MM.1S (cell line): ENCODE measurements around the gene TAF11.

ENCODE experiments used
- DNase-seq: peaks from one replicate; pipeline ENCODE4 v3.0.0-alpha.2; 2015
- H2AFZ ChIP-seq: fragments of 300-600 bp; sonication (generic); 2 replicates; pipeline ENCODE4 v1.6.0; 2016; ENCODE audit warnings: antibody characterized with exemption, low read length
- H3F3A ChIP-seq: fragments of 300-600 bp; sonication (generic); 2 replicates; pipeline ENCODE4 v1.6.1; 2016; ENCODE audit warnings: mild to moderate bottlenecking, antibody characterized with exemption, low read length, moderate library complexity, mixed read lengths; ENCODE audit not compliant: insufficient read depth
- H3K27ac ChIP-seq: fragments of 300-600 bp; sonication (generic); 2 replicates; pipeline ENCODE4 v1.5.1; 2016; ENCODE audit warnings: mild to moderate bottlenecking, low read length
- H3K27me3 ChIP-seq: fragments of 300-600 bp; sonication (generic); replicated peaks from 2 replicates; pipeline ENCODE4 v1.6.0; 2016; ENCODE audit warnings: low read length; ENCODE audit not compliant: insufficient read depth
- H3K36me3 ChIP-seq: fragments of 300-600 bp; sonication (generic); replicated peaks from 2 replicates; pipeline ENCODE4 v1.6.1; 2016; ENCODE audit warnings: mild to moderate bottlenecking, low read length, mixed read lengths; ENCODE audit not compliant: insufficient read depth
- H3K4me1 ChIP-seq: fragments of 300-600 bp; sonication (generic); 2 replicates; pipeline ENCODE4 v1.6.1; 2016; ENCODE audit warnings: low read length, mixed read lengths
- H3K4me2 ChIP-seq: fragments of 300-600 bp; sonication (generic); 2 replicates; pipeline ENCODE4 v1.6.0; 2016; ENCODE audit warnings: low read depth, low read length
- H3K4me3 ChIP-seq: fragments of 300-600 bp; sonication (generic); 2 replicates; pipeline ENCODE4 v1.5.1; 2016; ENCODE audit warnings: low read length, mixed read lengths
- H3K79me2 ChIP-seq: fragments of 300-600 bp; sonication (generic); 2 replicates; pipeline ENCODE4 v1.6.1; 2016; ENCODE audit warnings: mixed run types, low read length, mixed read lengths
- H3K9ac ChIP-seq: fragments of 300-600 bp; sonication (generic); 2 replicates; pipeline ENCODE4 v1.6.1; 2016; ENCODE audit warnings: low read length, mixed read lengths
- H3K9me2 ChIP-seq: fragments of 300-600 bp; sonication (generic); replicated peaks from 2 replicates; pipeline ENCODE4 v1.6.1; 2016; ENCODE audit warnings: mild to moderate bottlenecking, low read length, mixed read lengths; ENCODE audit not compliant: insufficient read depth
- H3K9me3 ChIP-seq: fragments of 300-600 bp; sonication (generic); replicated peaks from 2 replicates; pipeline ENCODE4 v1.6.1; 2016; ENCODE audit warnings: mild to moderate bottlenecking, low read length, mixed read lengths; ENCODE audit not compliant: insufficient read depth
- H4K20me1 ChIP-seq: fragments of 300-600 bp; sonication (generic); 2 replicates; pipeline ENCODE4 v1.6.1; 2016; ENCODE audit warnings: mild to moderate bottlenecking, low read length, moderate library complexity, mixed read lengths; ENCODE audit not compliant: insufficient read depth
- CTCF ChIP-seq: fragments of 300-600 bp; sonication (generic); IDR thresholded peaks from 2 replicates; pipeline ENCODE4 v1.5.1; 2016; ENCODE audit warnings: antibody characterized with exemption, low read length, mixed read lengths
- EZH2 ChIP-seq: fragments of 300-600 bp; sonication (generic); optimal IDR thresholded peaks from 2 replicates; pipeline ENCODE3; 2017; ENCODE audit warnings: low read depth, mild to moderate bottlenecking, antibody characterized with exemption, low read length, mixed read lengths
- EZH2phosphoT487 ChIP-seq: fragments of 300-600 bp; sonication (generic); IDR thresholded peaks from 2 replicates; pipeline ENCODE4 v1.6.1; 2018; ENCODE audit warnings: antibody characterized with exemption, low read length

TAF11 gene

GRCh38 chr6:34875292-34876213 is 12.3 kb downstream of the TAF11 start:
- no peak for TF ChIP-seq CTCF
- TF ChIP-seq EZH2phosphoT487 = no peak
- no peak for TF ChIP-seq EZH2
- Histone ChIP-seq H2AFZ (no peak overlapping the region), H3K4me2 (no peak overlapping the region), H3K9ac (no peak overlapping the region), H3K9me2 (no peaks in the 10 kb centered on the region), H3K4me1 (peaks cover 4% of the 10 kb centered on the region; the same call in 1 of the 2 replicates), H3K79me2 (peaks cover 7% of the 10 kb centered on the region; the same call in 1 of the 2 replicates), H3K36me3 (peaks cover 3% of the 10 kb centered on the region), H3F3A (no peaks in the 10 kb centered on the region), H3K9me3 (no peaks in the 10 kb centered on the region), H3K4me3 (no peak overlapping the region), H4K20me1 (no peaks in the 10 kb centered on the region), H3K27ac (no peak overlapping the region), H3K27me3 (no peaks in the 10 kb centered on the region)
- no peak for DNase-seq

DNA sequence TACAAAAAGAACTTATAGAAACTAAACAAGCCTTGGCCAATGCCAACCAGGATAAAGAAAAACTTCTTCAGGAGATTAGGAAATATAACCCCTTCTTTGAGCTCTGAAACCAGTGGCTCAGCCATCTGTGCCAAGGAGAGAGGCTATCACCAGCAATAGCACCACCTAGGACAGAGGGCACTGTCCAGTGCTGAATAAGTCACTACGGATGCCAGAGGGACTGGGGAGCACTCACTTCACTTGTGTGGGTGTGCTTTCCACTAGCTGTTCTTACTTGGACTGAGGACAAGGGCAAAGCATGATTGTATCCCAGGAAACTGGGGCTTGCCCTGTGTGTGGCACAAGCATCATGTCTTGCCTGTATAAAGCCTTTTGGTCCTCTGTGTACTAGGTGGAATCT is 15.5 kb downstream of the TAF11 start:
- no peak for TF ChIP-seq CTCF
- no peak for TF ChIP-seq EZH2phosphoT487
- no peak for TF ChIP-seq EZH2
- Histone ChIP-seq H2AFZ (no peak overlapping the region), H3F3A (no peaks in the 10 kb centered on the region), H3K4me2 (no peak overlapping the region), H3K79me2 (no peaks in the 10 kb centered on the region), H3K4me1 (no peaks in the 10 kb centered on the region), H4K20me1 (no peaks in the 10 kb centered on the region), H3K4me3 (no peak overlapping the region), H3K9me3 (no peaks in the 10 kb centered on the region), H3K27ac (no peak overlapping the region), H3K9ac (no peak overlapping the region), H3K9me2 (no peaks in the 10 kb centered on the region), H3K36me3 (peaks cover 3% of the 10 kb centered on the region), H3K27me3 (no peaks in the 10 kb centered on the region)
- no peak for DNase-seq

DNA sequence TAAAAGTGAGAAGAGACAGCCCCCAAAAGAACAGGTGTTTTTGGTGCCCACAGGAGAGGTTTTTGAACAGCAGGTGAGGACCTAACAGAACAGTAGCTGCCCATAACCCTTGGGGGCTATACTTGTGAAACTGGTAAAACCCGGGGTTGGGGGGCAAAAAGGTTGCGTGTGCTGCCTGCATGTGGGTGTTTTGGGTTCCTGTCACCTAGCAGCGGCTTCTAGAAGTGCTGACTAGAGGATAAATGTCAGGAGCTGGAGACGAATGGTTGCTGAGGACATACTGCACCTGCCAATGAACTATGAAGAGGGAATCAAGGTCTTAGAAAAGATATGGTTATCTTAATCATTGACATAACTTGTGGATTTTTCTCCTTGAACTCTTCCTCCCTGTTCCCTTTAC is 16.0 kb downstream of the TAF11 start:
- Histone ChIP-seq H3K79me2 (no peaks in the 10 kb centered on the region), H3K27me3 (no peaks in the 10 kb centered on the region), H3K27ac (no peak overlapping the region), H3K9me2 (no peaks in the 10 kb centered on the region), H3K36me3 (peaks cover 3% of the 10 kb centered on the region), H3K4me3 (no peak overlapping the region), H3K9me3 (no peaks in the 10 kb centered on the region), H4K20me1 (no peaks in the 10 kb centered on the region), H2AFZ (no peak overlapping the region), H3K4me1 (no peaks in the 10 kb centered on the region), H3F3A (no peaks in the 10 kb centered on the region), H3K9ac (no peak overlapping the region), H3K4me2 (no peak overlapping the region)
- TF ChIP-seq CTCF (no peak), EZH2phosphoT487 (no peak)
- no peak for DNase-seq
